Tibial nerve (tissue), 4 donors: ENCODE measurements around the gene USP36. TPM values are rescaled to one million over a fixed set of nuclear protein-coding genes. Genes with fewer than 3 reads are reported as not detected.
"Not testable (repeated sequence)": the region's sequence is repeated elsewhere in the genome, so short reads cannot be mapped to it uniquely, and the experiment has no call there.

ENCODE experiments used
- DNase-seq, 2 donors: peaks; one replicate each; pipeline ENCODE4 v3.0.0-alpha.2; 2019; ENCODE audit warnings: low spot score in 2 of 2
- H3K27ac ChIP-seq, 4 donors: fragments of 200-600 bp; sonication (generic) in 3 of 4; one replicate each; pipeline ENCODE4 v1.5.1; 2017 to 2019; ENCODE audit warnings: mild to moderate bottlenecking in 1 of 4
- H3K27me3 ChIP-seq, 2 donors: fragments of 200-600 bp; sonication (generic) in 1 of 2; one replicate each; pipeline versions ENCODE4 v1.5.1 to v1.6.0; 2017 to 2019
- H3K36me3 ChIP-seq, 3 donors: fragments of 200-600 bp; sonication (generic); one replicate each; pipeline ENCODE4 v1.5.1; 2018 to 2019
- H3K4me1 ChIP-seq, 4 donors: fragments of 200-600 bp; sonication (generic) in 3 of 4; one replicate each; pipeline ENCODE4 v1.5.1; 2017 to 2019
- H3K4me3 ChIP-seq, 4 donors: fragments of 200-600 bp; sonication (generic) in 3 of 4; one replicate each; pipeline ENCODE4 v1.5.1; 2017 to 2019; ENCODE audit warnings: mild to moderate bottlenecking in 1 of 4, moderate library complexity in 1 of 4
- H3K9me3 ChIP-seq, 4 donors: fragments of 200-600 bp; sonication (generic) in 3 of 4; one replicate each; pipeline ENCODE4 v1.5.1; 2017 to 2019
- EP300 ChIP-seq, 2 donors: sonication (generic); formaldehyde crosslinking; IDR thresholded peaks; one replicate each; pipeline ENCODE4 v1.6.1; 2017; ENCODE audit warnings: antibody characterized with exemption in 2 of 2, mild to moderate bottlenecking in 1 of 2
- POLR2A ChIP-seq, 2 donors: fragments of 450-650 bp; IDR thresholded peaks; one replicate each; pipeline ENCODE4 v1.6.1; 2017; ENCODE audit warnings: antibody characterized with exemption in 2 of 2, mild to moderate bottlenecking in 2 of 2, moderate library complexity in 2 of 2
- WGBS, 2 donors: methylation state at CpG; one replicate each; pipeline ENCODE4 v1.1.5; 2018; 5-methylcytosine and 5-hydroxymethylcytosine counted together
- total RNA-seq, 4 donors: library from RNA; depleted of rRNA; stranded (reverse); fragments of >200 nt; gene quantifications; one replicate each; pipeline ENCODE4 v1.1.0, GENCODE V29; 2016
- TF ChIP-seq, protein P1 (sequence below), 5 experiments: fragments of 200-600 bp in 3 of 5; fragments of 450-650 bp in 2 of 5; sonication (generic) in 3 of 5; IDR thresholded peaks; one replicate each; pipeline ENCODE4 v1.5.1; 2016 to 2019; ENCODE audit warnings: antibody characterized with exemption in 5 of 5, mild to moderate bottlenecking in 3 of 5, moderate library complexity in 2 of 5

Gene USP36
- 10 to 100 TPM; 50.9 to 64.9 (median 59.9) TPM for total RNA-seq

DNA sequence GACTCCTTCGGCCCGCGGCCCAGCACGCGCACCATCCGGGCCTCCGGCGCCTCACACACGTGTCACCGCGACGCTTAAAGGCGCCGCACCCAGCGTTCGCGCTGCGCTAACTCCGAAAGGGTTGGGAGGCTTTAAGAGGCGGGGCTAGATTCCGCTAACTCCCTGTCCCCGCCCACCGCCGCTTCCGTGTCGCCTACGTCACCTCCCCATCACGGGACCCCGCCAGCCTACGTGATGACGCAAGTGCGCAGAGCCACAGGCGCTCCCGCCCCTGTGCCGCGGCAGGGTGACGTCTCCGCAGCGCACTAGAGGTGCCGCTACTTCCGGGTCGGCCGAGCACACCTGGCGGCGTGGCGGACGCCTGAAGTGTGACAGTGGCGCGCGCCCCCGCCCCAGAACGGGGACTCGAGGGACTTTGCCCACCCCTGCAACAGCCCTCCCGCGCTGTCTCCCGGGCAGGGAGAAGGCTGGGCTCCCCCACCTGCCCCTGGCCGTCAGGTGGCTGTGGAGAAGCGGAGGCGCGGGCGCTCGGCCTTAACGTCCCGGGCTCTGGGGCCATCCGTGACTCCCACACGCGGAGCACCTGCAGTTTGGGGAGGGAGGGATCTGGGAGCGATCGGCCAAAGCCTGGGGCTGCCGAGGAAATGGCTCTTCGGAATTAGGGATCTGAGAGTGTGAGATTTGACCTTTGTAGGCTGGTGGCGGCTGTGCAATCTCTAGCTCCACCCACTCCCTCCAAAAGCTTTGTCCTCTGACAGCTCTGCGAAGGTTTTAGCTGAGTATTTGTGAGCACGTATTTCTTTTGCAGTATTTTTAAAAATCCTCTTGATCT lies at the start of gene USP36:
Gene USP36, minus strand, starts transcription at position 35 of the 832 bp plus-strand sequence. CDS start 4,451 bp downstream, outside the sequence.
- H3K36me3 ChIP-seq, result peaks cover 0 to 21% (median 8%) of the 10 kb centered on the region in 3 donors
- H3K27ac ChIP-seq, result peak within 1 kb of the TSS; percentile 99
- 0% methylated on average over 43 to 47 of the region's 74 CpGs for WGBS, 2 donors
- no peaks in the 10 kb centered on the region for H3K9me3 ChIP-seq
- H3K27me3 ChIP-seq, result no peaks in the 10 kb centered on the region
- TF ChIP-seq, protein P1, sequence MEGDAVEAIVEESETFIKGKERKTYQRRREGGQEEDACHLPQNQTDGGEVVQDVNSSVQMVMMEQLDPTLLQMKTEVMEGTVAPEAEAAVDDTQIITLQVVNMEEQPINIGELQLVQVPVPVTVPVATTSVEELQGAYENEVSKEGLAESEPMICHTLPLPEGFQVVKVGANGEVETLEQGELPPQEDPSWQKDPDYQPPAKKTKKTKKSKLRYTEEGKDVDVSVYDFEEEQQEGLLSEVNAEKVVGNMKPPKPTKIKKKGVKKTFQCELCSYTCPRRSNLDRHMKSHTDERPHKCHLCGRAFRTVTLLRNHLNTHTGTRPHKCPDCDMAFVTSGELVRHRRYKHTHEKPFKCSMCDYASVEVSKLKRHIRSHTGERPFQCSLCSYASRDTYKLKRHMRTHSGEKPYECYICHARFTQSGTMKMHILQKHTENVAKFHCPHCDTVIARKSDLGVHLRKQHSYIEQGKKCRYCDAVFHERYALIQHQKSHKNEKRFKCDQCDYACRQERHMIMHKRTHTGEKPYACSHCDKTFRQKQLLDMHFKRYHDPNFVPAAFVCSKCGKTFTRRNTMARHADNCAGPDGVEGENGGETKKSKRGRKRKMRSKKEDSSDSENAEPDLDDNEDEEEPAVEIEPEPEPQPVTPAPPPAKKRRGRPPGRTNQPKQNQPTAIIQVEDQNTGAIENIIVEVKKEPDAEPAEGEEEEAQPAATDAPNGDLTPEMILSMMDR (IDR thresholded peaks at IDR 0.05), result peak in 3 of 5 experiments; percentile 2 to 72 (median 54)
- peak; percentile 95 to 96 for TF ChIP-seq POLR2A (IDR thresholded peaks at IDR 0.05)
- peak; percentile 100 for TF ChIP-seq EP300 (IDR thresholded peaks at IDR 0.05)
- H3K4me3 ChIP-seq, result peak within 1 kb of the TSS; percentile 71 to 100 (median 86)
- peaks cover 0 to 48% (median 13%) of the 10 kb centered on the region in 4 donors for H3K4me1 ChIP-seq
- DNase-seq, result peak; percentile 99 to 100

DNA sequence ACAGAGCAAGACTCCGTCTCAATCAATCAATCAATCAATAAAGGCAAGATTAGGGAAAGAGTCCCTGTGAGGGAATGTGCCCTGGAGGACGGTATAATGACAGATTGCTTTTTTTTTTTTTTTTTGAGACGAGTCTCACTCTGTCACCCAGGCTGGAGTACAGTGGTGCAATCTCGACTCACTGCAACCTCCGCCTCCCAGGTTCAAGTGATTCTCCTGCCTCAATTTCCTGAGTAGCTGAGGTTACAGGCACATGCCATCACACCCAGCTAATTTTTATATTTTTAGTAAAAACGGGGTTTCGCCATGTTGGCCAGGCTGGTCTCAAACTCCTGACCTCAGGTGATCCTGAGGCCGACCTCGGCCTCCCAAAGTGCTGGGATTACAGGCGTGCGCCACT lies 49.5 kb upstream of the USP36 start:
- 87% methylated on average over 11 of the region's 11 CpGs for WGBS, 2 donors
- H3K36me3 ChIP-seq, H3K9me3 ChIP-seq, DNase-seq, H3K4me3 ChIP-seq, H3K27me3 ChIP-seq: not testable (repeated sequence)
- Histone ChIP-seq H3K4me1 (peaks cover 0 to 100% (median 81%) of the 10 kb centered on the region in 4 donors), H3K27ac (peak overlapping the region; percentile 35 to 99 (median 79))

DNA sequence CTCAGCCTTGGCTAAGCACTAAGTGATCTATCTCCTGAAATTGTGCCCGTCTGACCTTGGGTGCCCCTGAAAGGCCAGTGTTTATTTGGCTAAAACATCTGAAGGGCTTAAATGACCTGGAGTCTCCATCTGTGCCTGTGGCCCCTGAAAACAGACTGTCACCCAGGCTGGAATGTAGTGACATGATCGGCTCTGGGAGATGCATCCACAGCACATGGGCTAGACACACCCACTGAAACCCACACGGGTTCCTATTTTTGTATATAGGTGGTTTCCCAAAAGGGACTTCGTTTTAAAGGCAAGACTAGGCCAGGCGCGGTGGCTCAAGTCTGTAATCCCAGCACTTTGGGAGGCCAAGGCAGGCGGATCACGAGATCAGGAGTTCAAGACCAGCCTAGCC lies 48.9 kb upstream of the USP36 start:
- Histone ChIP-seq H3K36me3 (no peaks in the 10 kb centered on the region), H3K9me3 (no peaks in the 10 kb centered on the region), H3K4me3 (no peak overlapping the region), H3K27ac (peak overlapping the region; percentile 16 to 99 (median 79)), H3K27me3 (no peaks in the 10 kb centered on the region), H3K4me1 (peaks cover 0 to 100% (median 84%) of the 10 kb centered on the region in 4 donors)
- TF ChIP-seq, protein P1 (IDR thresholded peaks at IDR 0.05), result no peak
- TF ChIP-seq EP300 (IDR thresholded peaks at IDR 0.05), result no peak
- TF ChIP-seq POLR2A (IDR thresholded peaks at IDR 0.05), result no peak
- WGBS, 2 donors, result 59 to 63% methylated on average over 8 of the region's 8 CpGs
- DNase-seq, result no peak

GRCh38 chr17:78888941-78889518 lies 48.4 kb upstream of the USP36 start:
- peaks cover 0 to 100% (median 84%) of the 10 kb centered on the region in 4 donors for H3K4me1 ChIP-seq

GRCh38 chr17:78886954-78887353 lies 46.3 kb upstream of the USP36 start:
- peak overlapping the region; percentile 88 to 99 (median 98) for H3K27ac ChIP-seq
- no peak for DNase-seq
- WGBS, 2 donors, result 62 to 73% methylated on average over 12 of the region's 12 CpGs
- H3K36me3 ChIP-seq, result no peaks in the 10 kb centered on the region
- peaks cover 0 to 100% (median 82%) of the 10 kb centered on the region in 4 donors for H3K4me1 ChIP-seq
- no peaks in the 10 kb centered on the region for H3K27me3 ChIP-seq
- no peak overlapping the region for H3K4me3 ChIP-seq
- TF ChIP-seq EP300 (IDR thresholded peaks at IDR 0.05) (no peak), POLR2A (IDR thresholded peaks at IDR 0.05) (no peak)
- TF ChIP-seq, protein P1 (IDR thresholded peaks at IDR 0.05), result no peak
- H3K9me3 ChIP-seq, result no peaks in the 10 kb centered on the region

More at GRCh38 chr17:78888941-78889518, 48.4 kb upstream of the USP36 start:
- Histone ChIP-seq H3K36me3 (no peaks in the 10 kb centered on the region), H3K27me3 (no peaks in the 10 kb centered on the region), H3K9me3 (no peaks in the 10 kb centered on the region), H3K27ac (peak overlapping the region; percentile 16 to 99 (median 79)), H3K4me3 (no peak overlapping the region)
- no peak for DNase-seq
- WGBS, 2 donors, result 61 to 65% methylated on average over 10 of the region's 10 CpGs
- TF ChIP-seq EP300 (IDR thresholded peaks at IDR 0.05), result no peak
- TF ChIP-seq, protein P1 (IDR thresholded peaks at IDR 0.05), result no peak
- TF ChIP-seq POLR2A (IDR thresholded peaks at IDR 0.05), result no peak
